ENCODE data around the gene ECI1.

DNA sequence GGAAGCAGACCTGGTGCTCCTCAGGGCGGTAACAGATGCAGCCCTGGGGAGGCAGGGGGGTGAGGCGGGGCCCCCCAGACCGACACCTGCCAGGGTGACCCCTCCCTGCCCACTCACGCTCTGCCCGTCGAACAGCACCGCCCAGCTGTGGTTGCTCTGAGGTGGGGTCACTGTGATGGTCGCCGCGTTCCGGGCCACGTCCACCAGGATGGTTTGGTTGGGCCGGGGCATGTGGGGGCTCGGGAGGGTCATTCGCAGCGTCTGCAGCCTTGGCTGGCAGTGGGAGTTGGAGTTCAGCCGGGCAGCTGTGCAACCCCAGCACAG is 41.4 kb downstream of the ECI1 start:
- TF ChIP-seq, protein P1, sequence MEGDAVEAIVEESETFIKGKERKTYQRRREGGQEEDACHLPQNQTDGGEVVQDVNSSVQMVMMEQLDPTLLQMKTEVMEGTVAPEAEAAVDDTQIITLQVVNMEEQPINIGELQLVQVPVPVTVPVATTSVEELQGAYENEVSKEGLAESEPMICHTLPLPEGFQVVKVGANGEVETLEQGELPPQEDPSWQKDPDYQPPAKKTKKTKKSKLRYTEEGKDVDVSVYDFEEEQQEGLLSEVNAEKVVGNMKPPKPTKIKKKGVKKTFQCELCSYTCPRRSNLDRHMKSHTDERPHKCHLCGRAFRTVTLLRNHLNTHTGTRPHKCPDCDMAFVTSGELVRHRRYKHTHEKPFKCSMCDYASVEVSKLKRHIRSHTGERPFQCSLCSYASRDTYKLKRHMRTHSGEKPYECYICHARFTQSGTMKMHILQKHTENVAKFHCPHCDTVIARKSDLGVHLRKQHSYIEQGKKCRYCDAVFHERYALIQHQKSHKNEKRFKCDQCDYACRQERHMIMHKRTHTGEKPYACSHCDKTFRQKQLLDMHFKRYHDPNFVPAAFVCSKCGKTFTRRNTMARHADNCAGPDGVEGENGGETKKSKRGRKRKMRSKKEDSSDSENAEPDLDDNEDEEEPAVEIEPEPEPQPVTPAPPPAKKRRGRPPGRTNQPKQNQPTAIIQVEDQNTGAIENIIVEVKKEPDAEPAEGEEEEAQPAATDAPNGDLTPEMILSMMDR (conservative IDR thresholded peaks at IDR 0.05 in 1 of 2, IDR thresholded peaks at IDR 0.05 in 1 of 2; ENCODE audit: extremely low read depth in 1 of 2, insufficient read depth in 1 of 2, low read depth in 1 of 2, low read length in 2 of 2): no peak
- no peak for TF ChIP-seq EZH2 (IDR thresholded peaks at IDR 0.05; ENCODE audit: borderline replicate concordance, low read length)
